Lower lobe of right lung (tissue), 2 donors: Measurements from ENCODE around the gene LDB3. TPM values are rescaled to one million over a fixed set of nuclear protein-coding genes. Genes with fewer than 3 reads are reported as not detected.

Source experiments
- ATAC-seq, 2 donors: fragments of 200-7000 bp; cut with Tn5 transposase; one replicate each; pipeline ENCODE4 v1.9.1; 2020 to 2022; ENCODE audit warnings: mild to moderate bottlenecking in 2 of 2, moderate library complexity in 2 of 2
- DNase-seq: peaks from one replicate; pipeline ENCODE4 v3.0.0-alpha.2; 2020
- H3K27ac ChIP-seq: fragments of 200-600 bp; one replicate; pipeline ENCODE4 v1.8.0; 2022
- H3K27me3 ChIP-seq: fragments of 200-600 bp; one replicate; pipeline ENCODE4 v1.8.0; 2022; ENCODE audit warnings: low read depth
- H3K36me3 ChIP-seq: fragments of 200-600 bp; one replicate; pipeline ENCODE4 v1.8.0; 2022; ENCODE audit warnings: mild to moderate bottlenecking
- H3K4me1 ChIP-seq: fragments of 200-600 bp; one replicate; pipeline ENCODE4 v1.8.0; 2022
- H3K4me3 ChIP-seq: fragments of 200-600 bp; one replicate; pipeline ENCODE4 v1.8.0; 2022; ENCODE audit warnings: mild to moderate bottlenecking
- H3K9me3 ChIP-seq: fragments of 200-600 bp; one replicate; pipeline ENCODE4 v1.8.0; 2022
- CTCF ChIP-seq: fragments of 200-600 bp; IDR thresholded peaks from one replicate; pipeline ENCODE4 v1.8.0; 2022; ENCODE audit warnings: antibody characterized with exemption, mild to moderate bottlenecking
- intact Hi-C: fragments of 100-400 bp; cut with DNase I; formaldehyde crosslinking; loops from one replicate; pipeline ENCODE4 v1.11.0; 2022
- total RNA-seq: library from RNA; stranded (reverse); fragmentation: NEBNext Ultra II Directional; extraction: Animal tissue kit (Norgen Biotek cat#: 25700); gene quantifications from one replicate; pipeline ENCODE4 v1.2.1, GENCODE V29; 2021
- donor health status: DM: no; HTN: yes; CAD: no; lungs with severe emphysema.

The LDB3 gene
- total RNA-seq, 1 donor from 2014 or later, result 2.2 TPM

GRCh38 chr10:86663046-86663345 lies 5.3 kb upstream of the LDB3 start:
- Histone ChIP-seq H3K9me3 (no peaks in the 10 kb centered on the region), H3K4me3 (no peak overlapping the region), H3K4me1 (no peaks in the 10 kb centered on the region), H3K27me3 (peaks cover 4% of the 10 kb centered on the region), H3K36me3 (no peaks in the 10 kb centered on the region), H3K27ac (no peak overlapping the region)
- ATAC-seq (no peak), DNase-seq (peak; percentile 35)
- TF ChIP-seq CTCF, result no peak
- intact Hi-C loops, result no loop called here

DNA sequence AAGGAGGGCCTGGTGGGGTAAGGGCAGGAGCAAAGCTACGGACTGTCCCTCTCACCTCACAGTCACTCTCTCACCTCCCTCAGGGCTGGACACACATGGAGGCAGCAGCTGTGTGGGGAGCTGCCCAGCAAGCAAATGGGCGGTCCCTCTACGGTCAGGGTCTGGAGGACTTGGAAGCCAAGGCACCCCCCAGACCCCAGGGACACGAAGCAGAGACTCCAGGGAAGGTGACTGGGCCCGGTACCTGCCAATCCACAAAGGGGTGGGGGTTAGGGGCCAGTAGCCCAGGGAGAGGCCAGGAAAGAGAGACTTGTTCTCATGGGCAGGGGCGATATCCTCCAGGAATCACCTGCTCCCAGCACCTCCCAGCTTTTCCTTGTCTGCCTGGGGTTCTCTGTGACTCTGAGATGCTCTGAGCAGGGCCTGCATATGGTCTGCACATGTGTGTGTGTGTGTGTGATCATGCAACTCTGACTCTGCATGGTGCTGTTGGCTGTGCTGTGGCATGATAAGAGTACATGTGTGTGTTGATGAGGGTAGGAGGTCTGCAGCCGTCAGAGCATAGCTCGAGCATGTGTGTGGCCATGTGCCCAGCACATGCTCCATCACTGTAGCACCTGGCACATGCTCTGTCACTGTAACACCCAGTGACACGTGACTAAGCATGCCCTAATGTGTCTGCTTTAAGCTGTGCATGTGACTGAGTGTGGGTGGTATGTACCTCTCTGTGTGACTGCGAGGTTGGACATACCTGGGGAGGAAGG lies 4.6 kb upstream of the LDB3 start:
- intact Hi-C loops, result no loop called here
- Histone ChIP-seq H3K4me3 (no peak overlapping the region), H3K27ac (no peak overlapping the region), H3K27me3 (peaks cover 4% of the 10 kb centered on the region), H3K4me1 (no peaks in the 10 kb centered on the region), H3K36me3 (no peaks in the 10 kb centered on the region), H3K9me3 (no peaks in the 10 kb centered on the region)
- ATAC-seq (no peak), DNase-seq (peak; percentile 30)
- TF ChIP-seq CTCF, result no peak

- H3K9me3 ChIP-seq, result no peaks in the 10 kb centered on the region
- ATAC-seq (no peak), DNase-seq (peak; percentile 32)
- no peaks in the 10 kb centered on the region for H3K36me3 ChIP-seq
- TF ChIP-seq CTCF, result no peak
- H3K4me1 ChIP-seq, result no peaks in the 10 kb centered on the region
- peaks cover 4% of the 10 kb centered on the region for H3K27me3 ChIP-seq
- intact Hi-C loops, result no loop called here
- H3K4me3 ChIP-seq, result no peak overlapping the region
- H3K27ac ChIP-seq, result no peak overlapping the region
Measured at GRCh38 chr10:86664341-86665217, 3.7 kb upstream of the LDB3 start.

GRCh38 chr10:86665218-86665607 lies 3.1 kb upstream of the LDB3 start:
- Histone ChIP-seq H3K4me1 (no peaks in the 10 kb centered on the region), H3K9me3 (no peaks in the 10 kb centered on the region), H3K27ac (no peak overlapping the region), H3K36me3 (no peaks in the 10 kb centered on the region), H3K27me3 (peaks cover 4% of the 10 kb centered on the region), H3K4me3 (no peak overlapping the region)
- ATAC-seq, result no peak
- DNase-seq, result no peak
- intact Hi-C loops, result no loop called here
- TF ChIP-seq CTCF, result no peak

GRCh38 chr10:86665868-86666267 lies 2.4 kb upstream of the LDB3 start:
- Histone ChIP-seq H3K4me1 (no peaks in the 10 kb centered on the region), H3K27me3 (peaks cover 4% of the 10 kb centered on the region), H3K27ac (no peak overlapping the region), H3K9me3 (no peaks in the 10 kb centered on the region), H3K4me3 (no peak overlapping the region), H3K36me3 (no peaks in the 10 kb centered on the region)
- DNase-seq, result no peak
- no peak for ATAC-seq
- TF ChIP-seq CTCF, result no peak
- intact Hi-C loops, result no loop called here
